Measurements from ENCODE around the gene ITIH3.

GRCh38 chr3:52820736-52821135 is 26.1 kb downstream of the ITIH3 start:
- TF ChIP-seq HDGF (IDR thresholded peaks at IDR 0.05; ENCODE audit: borderline replicate concordance) (no peak), FOXA1 (IDR thresholded peaks at IDR 0.05) (no peak), ARNT (IDR thresholded peaks at IDR 0.05) (no peak), SUZ12 (IDR thresholded peaks at IDR 0.05) (no peak)

Data from HEK293T (cell line).